A549 (cell line): ENCODE results near the gene ARL6IP5. TPM values are rescaled to one million over a fixed set of nuclear protein-coding genes. Genes with fewer than 3 reads are reported as not detected.

Source experiments
- ATAC-seq, 2 experiments: fragments of 200-7000 bp in 1 of 2; fragments of >200 bp in 1 of 2; cut with Nextera tagmentation in 1 of 2; cut with Tn5 transposase in 1 of 2; 3 replicates each; pipeline versions ENCODE4 v1.8.0 to v1.9.1; 2018 to 2020; ENCODE audit warnings: mild to moderate bottlenecking in 1 of 2, moderate library complexity in 1 of 2
- CTCF ChIA-PET: fragments of 300-600 bp; sonication (Branson Sonifier 250); formaldehyde crosslinking; extraction: SDS; loops from one replicate; lab custom pipeline; 2021; ENCODE audit warnings: antibody characterized with exemption, inconsistent platforms; lab: Yijun Ruan, JAX
- POLR2A ChIA-PET: fragments of 350-600 bp; formaldehyde crosslinking; extraction: SDS; loops from one replicate; lab custom pipeline; 2021; ENCODE audit warnings: antibody characterized with exemption, inconsistent platforms; lab: Yijun Ruan, JAX
- DNase-seq, 2 experiments: peaks; one replicate each; pipeline versions ENCODE4 v3.0.0 to v3.0.0-alpha.2; 2011 to 2016; ENCODE audit warnings: low read depth in 1 of 2, low spot score in 1 of 2
- FAIRE-seq: peaks from 2 replicates; lab custom pipeline; 2011; peaks lifted over from hg19 to GRCh38; lab: Jason Lieb, UNC
- H3K27ac ChIP-seq, 2 experiments: fragments of >200 bp; sonication (Bioruptor Twin); formaldehyde crosslinking; 3 replicates each; pipeline ENCODE4 v1.5.1; 2016 to 2017
- H3K4me1 ChIP-seq: fragments of >200 bp; sonication (Bioruptor Twin); formaldehyde crosslinking; 3 replicates; pipeline ENCODE4 v1.6.1; 2016
- H3K4me2 ChIP-seq: fragments of >200 bp; sonication (Bioruptor Twin); formaldehyde crosslinking; 3 replicates; pipeline ENCODE4 v1.6.1; 2016
- H3K4me3 ChIP-seq: fragments of >200 bp; sonication (Bioruptor Twin); formaldehyde crosslinking; 3 replicates; pipeline ENCODE4 v1.5.1; 2016
- H3K9me3 ChIP-seq: fragments of >200 bp; sonication (Bioruptor Twin); formaldehyde crosslinking; 3 replicates; pipeline ENCODE4 v1.6.1; 2016
- ATOH8 ChIP-seq: fragments of 250-450 bp; sonication (Bioruptor Pico); IDR thresholded peaks from 2 replicates; pipeline ENCODE4 v1.5.0; 2020; ENCODE audit warnings: low read depth, mild to moderate bottlenecking, moderate library complexity
- CBX2 ChIP-seq: fragments of 200-600 bp; sonication (generic); IDR thresholded peaks from 2 replicates; pipeline ENCODE4 v1.6.1; 2016; ENCODE audit warnings: low read depth, mild to moderate bottlenecking, borderline replicate concordance
- CEBPB ChIP-seq, 2 experiments: fragments of >200 bp in 1 of 2; sonication (Bioruptor Twin) in 1 of 2; formaldehyde crosslinking in 1 of 2; IDR thresholded peaks; 2 replicates each; pipeline ENCODE4 v1.6.1; 2012 to 2016
- CHD2 ChIP-seq: fragments of 150-350 bp; IDR thresholded peaks from 2 replicates; pipeline ENCODE4 v1.6.1; 2014; ENCODE audit warnings: low read length; ENCODE audit not compliant: partially characterized antibody
- CTCF ChIP-seq: fragments of >200 bp; sonication (Bioruptor Twin); formaldehyde crosslinking; IDR thresholded peaks from 3 replicates; pipeline ENCODE4 v1.5.1; 2016
- E2F6 ChIP-seq: IDR thresholded peaks from 2 replicates; pipeline ENCODE4 v1.6.1; 2012; ENCODE audit warnings: low read depth, borderline replicate concordance
- EHF ChIP-seq: fragments of 250-450 bp; sonication (Bioruptor Pico); IDR thresholded peaks from 2 replicates; pipeline ENCODE4 v1.5.0; 2020; ENCODE audit warnings: mild to moderate bottlenecking
- EHMT2 ChIP-seq: fragments of 200-600 bp; sonication (generic); IDR thresholded peaks from 2 replicates; pipeline ENCODE4 v1.6.1; 2016; ENCODE audit warnings: antibody characterized with exemption, low read depth, mild to moderate bottlenecking, moderate library complexity
- ELK1 ChIP-seq: fragments of 150-350 bp; IDR thresholded peaks from 2 replicates; pipeline ENCODE4 v1.6.1; 2014; ENCODE audit warnings: low read depth, mild to moderate bottlenecking, low read length
- FOSB ChIP-seq: fragments of 250-450 bp; sonication (Bioruptor Pico); IDR thresholded peaks from 2 replicates; pipeline ENCODE4 v1.5.0; 2020; ENCODE audit warnings: mild to moderate bottlenecking, moderate library complexity
- HOXB13 ChIP-seq: fragments of 250-450 bp; sonication (Bioruptor Pico); IDR thresholded peaks from 2 replicates; pipeline ENCODE4 v1.5.0; 2020; ENCODE audit warnings: low read depth, mild to moderate bottlenecking, moderate library complexity
- HOXB5 ChIP-seq: fragments of 250-450 bp; sonication (Bioruptor Pico); IDR thresholded peaks from 2 replicates; pipeline ENCODE4 v1.5.0; 2020; ENCODE audit warnings: mild to moderate bottlenecking, moderate library complexity
- JUNB ChIP-seq: fragments of >200 bp; sonication (Bioruptor Twin); formaldehyde crosslinking; IDR thresholded peaks from 2 replicates; pipeline ENCODE4 v1.6.1; 2016
- MAX ChIP-seq: IDR thresholded peaks from 2 replicates; pipeline ENCODE4 v1.6.1; 2012
- MAZ ChIP-seq: fragments of 150-350 bp; IDR thresholded peaks from 2 replicates; pipeline ENCODE4 v1.6.1; 2014; ENCODE audit warnings: antibody characterized with exemption, low read depth, low read length, borderline replicate concordance
- NR3C1 ChIP-seq: fragments of >200 bp; sonication (Bioruptor Twin); formaldehyde crosslinking; IDR thresholded peaks from 3 replicates; pipeline ENCODE4 v1.6.1; 2017
- RAD21 ChIP-seq, 2 experiments: fragments of >200 bp in 1 of 2; sonication (Bioruptor Twin) in 1 of 2; formaldehyde crosslinking in 1 of 2; IDR thresholded peaks in 1 of 2; conservative IDR thresholded peaks in 1 of 2; 2 replicates in 1 of 2; 3 replicates in 1 of 2; pipeline ENCODE4 v1.6.1; 2012 to 2018; ENCODE audit warnings: inconsistent platforms in 1 of 2
- ZC3H11A ChIP-seq: fragments of 450-650 bp; IDR thresholded peaks from 2 replicates; pipeline ENCODE4 v1.6.1; 2014; ENCODE audit warnings: antibody characterized with exemption, mild to moderate bottlenecking
- ZFP36 ChIP-seq: fragments of 450-650 bp; IDR thresholded peaks from 2 replicates; pipeline ENCODE4 v1.6.1; 2014; ENCODE audit warnings: borderline replicate concordance; ENCODE audit not compliant: partially characterized antibody
- ZNF302 ChIP-seq: fragments of 250-450 bp; sonication (Bioruptor Pico); IDR thresholded peaks from 2 replicates; pipeline ENCODE4 v1.9.0; 2021; ENCODE audit warnings: inconsistent platforms, mild to moderate bottlenecking, moderate library complexity
- ZSCAN20 ChIP-seq: fragments of 250-450 bp; sonication (Bioruptor Pico); IDR thresholded peaks from 2 replicates; pipeline ENCODE4 v1.8.0; 2022; ENCODE audit warnings: mild to moderate bottlenecking, moderate library complexity
- WGBS: methylation state at CpG from one replicate; pipeline ENCODE4 v1.1.6; 2017; ENCODE audit errors: missing lambda C conversion rate; 5-methylcytosine and 5-hydroxymethylcytosine counted together
- polyA plus RNA-seq, 4 experiments: library from polyadenylated mRNA; depleted of rRNA in 3 of 4; stranded (reverse); fragments of >200 nt; fragmentation: RNase III in 1 of 4; extraction: RNeasy Plus Mini Kit Qiagen cat#74134 plus additional on column Dnase treatment in 1 of 4; gene quantifications; 2 replicates in 3 of 4; 3 replicates in 1 of 4; pipeline ENCODE4 v1.2.3, GENCODE V29; 2011 to 2017

ARL6IP5 gene
- polyA plus RNA-seq, 2 of the 4 experiments (the other 2 are of a cell fraction) = 73.8 to 109 TPM

GRCh38 chr3:69119138-69119537 lies 34.4 kb downstream of the ARL6IP5 start:
- ATAC-seq = no peak
- FAIRE-seq = no peak
- no peak overlapping the region for H3K4me2 ChIP-seq
- H3K9me3 ChIP-seq = no peaks in the 10 kb centered on the region
- ChIA-PET POLR2A (no interaction called here), CTCF (interaction anchor here (0.6 to 7.5 kb wide), 13 partner anchors 9 to 627 kb away, joined by 3 to 49 read pairs (median 4); partner anchors contain the start of gene ARL6IP5)
- no peaks in the 10 kb centered on the region for H3K4me1 ChIP-seq
- WGBS = 76% methylated on average over 6 of the region's 6 CpGs
- H3K27ac ChIP-seq = no peak overlapping the region
- DNase-seq = no peak
- TF ChIP-seq EHMT2 (no peak), E2F6 (no peak), ELK1 (no peak), ZFP36 (no peak), EHF (no peak), MAZ (no peak), CTCF (no peak), ZC3H11A (no peak), CHD2 (no peak), RAD21 (conservative IDR thresholded peaks at IDR 0.05 in 1 of 2, IDR thresholded peaks at IDR 0.05 in 1 of 2) (no peak), ATOH8 (CRISPR knock-in tag) (no peak), CBX2 (no peak), NR3C1 (no peak)
- TF ChIP-seq, all 56 proteins: peak for 0
- H3K4me3 ChIP-seq = no peak overlapping the region

GRCh38 chr3:69119681-69120080 lies 34.9 kb downstream of the ARL6IP5 start:
- no peak for TF ChIP-seq JUNB
- no peak for TF ChIP-seq MAZ
- TF ChIP-seq MAX = no peak
- no peak for TF ChIP-seq ATOH8 (CRISPR knock-in tag)
- TF ChIP-seq ZNF302 = no peak
- TF ChIP-seq FOSB (CRISPR knock-in tag) = no peak
- TF ChIP-seq CEBPB (IDR thresholded peaks at IDR 0.05) = no peak
- TF ChIP-seq HOXB5 (CRISPR knock-in tag) = no peak
- TF ChIP-seq ZSCAN20 (CRISPR knock-in tag) = no peak
- TF ChIP-seq HOXB13 (CRISPR knock-in tag) = no peak
- no peak overlapping the region for H3K4me3 ChIP-seq
- DNase-seq (no peak), FAIRE-seq (no peak), ATAC-seq (no peak)
- POLR2A ChIA-PET = no interaction called here
- CTCF ChIA-PET = interaction anchor here (0.6 to 7.5 kb wide), 16 partner anchors 12 to 552 kb away, joined by 3 to 49 read pairs (median 4); partner anchors contain the start of gene ARL6IP5
- H3K27ac ChIP-seq = no peak overlapping the region
- WGBS = 46% methylated on average over 5 of the region's 5 CpGs
- H3K4me2 ChIP-seq = no peak overlapping the region
- no peaks in the 10 kb centered on the region for H3K4me1 ChIP-seq
- H3K9me3 ChIP-seq = no peaks in the 10 kb centered on the region
